Left colon (tissue), 2 donors: ENCODE results near the gene NYAP2. TPM values are rescaled to one million over a fixed set of nuclear protein-coding genes. Genes with fewer than 3 reads are reported as not detected.

Experiments used
- ATAC-seq: fragments of 200-7000 bp; cut with Tn5 transposase; one replicate; pipeline ENCODE4 v1.9.1; 2020; ENCODE audit warnings: mild to moderate bottlenecking, moderate library complexity
- DNase-seq, 2 donors: peaks; one replicate each; pipeline ENCODE4 v3.0.0-alpha.2; 2020
- intact Hi-C, 2 donors: fragments of 100-400 bp; cut with DNase I in 1 of 2; cut with micrococcal nuclease in 1 of 2; formaldehyde crosslinking; loops; one replicate each; pipeline versions ENCODE4 v1.11.2 to v1.14.0; 2022; cut with DNase I, micrococcal nuclease
- total RNA-seq, 2 donors: library from RNA; stranded (reverse); fragmentation: NEBNext Ultra II Directional; extraction: Animal tissue kit (Norgen Biotek cat#: 25700); gene quantifications; one replicate each; pipeline ENCODE4 v1.2.1, GENCODE V29; 2021
- donor health status: DM: no; HTN: no; CAD: no.
- donor health status: DM: yes; HTN: yes; CAD: no.

Gene NYAP2
- total RNA-seq, 2 donors from 2014 or later: not detected

- no peak for DNase-seq
- intact Hi-C loops: no loop called here
- ATAC-seq: no peak
Observed at GRCh38 chr2:225422145-225422544, 22.6 kb downstream of the NYAP2 start.

GRCh38 chr2:225425284-225425683 is 25.8 kb downstream of the NYAP2 start:
- ATAC-seq (no peak), DNase-seq (no peak)
- intact Hi-C loops: no loop called here

- no peak for ATAC-seq
- DNase-seq: no peak
- intact Hi-C loops: no loop called here
Observed at GRCh38 chr2:225428360-225428759, 28.9 kb downstream of the NYAP2 start.

- ATAC-seq (no peak), DNase-seq (no peak)
- intact Hi-C loops: no loop called here
Observed at GRCh38 chr2:225429717-225430116, 30.2 kb downstream of the NYAP2 start.

GRCh38 chr2:225431105-225431863 is 31.8 kb downstream of the NYAP2 start:
- DNase-seq (no peak), ATAC-seq (no peak)
- intact Hi-C loops: no loop called here

- intact Hi-C loops: no loop called here
- ATAC-seq (no peak), DNase-seq (no peak)
Observed at GRCh38 chr2:225434014-225434413, 34.5 kb downstream of the NYAP2 start.

GRCh38 chr2:225437319-225437718 is 37.8 kb downstream of the NYAP2 start:
- ATAC-seq (no peak), DNase-seq (no peak)
- intact Hi-C loops: no loop called here

- DNase-seq: no peak
- no peak for ATAC-seq
- intact Hi-C loops: no loop called here
Observed at GRCh38 chr2:225438248-225438647, 38.7 kb downstream of the NYAP2 start.

- ATAC-seq: no peak
- intact Hi-C loops: no loop called here
Observed at GRCh38 chr2:225452677-225453076, 53.2 kb downstream of the NYAP2 start.

GRCh38 chr2:225454412-225454811 is 54.9 kb downstream of the NYAP2 start:
- ATAC-seq (no peak), DNase-seq (no peak)
- intact Hi-C loops: no loop called here

More at GRCh38 chr2:225452677-225453076, 53.2 kb downstream of the NYAP2 start:
- DNase-seq: no peak

- intact Hi-C loops: no loop called here
- ATAC-seq: no peak
- no peak for DNase-seq
Observed at GRCh38 chr2:225456619-225457260, 57.2 kb downstream of the NYAP2 start.

GRCh38 chr2:225457482-225457881 is 58.0 kb downstream of the NYAP2 start:
- ATAC-seq (no peak), DNase-seq (no peak)
- intact Hi-C loops: no loop called here

GRCh38 chr2:225458431-225459117 is 59.1 kb downstream of the NYAP2 start:
- intact Hi-C loops: no loop called here
- ATAC-seq (no peak), DNase-seq (no peak)

GRCh38 chr2:225462417-225462816 is 62.9 kb downstream of the NYAP2 start:
- no peak for DNase-seq
- intact Hi-C loops: no loop called here
- no peak for ATAC-seq

- ATAC-seq: no peak
- intact Hi-C loops: no loop called here
Observed at GRCh38 chr2:225462945-225463344, 63.4 kb downstream of the NYAP2 start.

GRCh38 chr2:225463449-225463848 is 63.9 kb downstream of the NYAP2 start:
- ATAC-seq (no peak), DNase-seq (no peak)
- intact Hi-C loops: no loop called here

More at GRCh38 chr2:225462945-225463344, 63.4 kb downstream of the NYAP2 start:
- DNase-seq: no peak

GRCh38 chr2:225464346-225465025 is 65.0 kb downstream of the NYAP2 start:
- ATAC-seq: peak; percentile 54
- intact Hi-C loops: no loop called here
- no peak for DNase-seq

- intact Hi-C loops: no loop called here
- DNase-seq: no peak
- no peak for ATAC-seq
Observed at GRCh38 chr2:225465827-225466226, 66.3 kb downstream of the NYAP2 start.

GRCh38 chr2:225466891-225467604 is 67.5 kb downstream of the NYAP2 start:
- no peak for DNase-seq
- ATAC-seq: no peak
- intact Hi-C loops: no loop called here
